Mucosa of descending colon (tissue), 3 donors: Measurements from ENCODE around the gene NFKBIZ. TPM values are rescaled to one million over a fixed set of nuclear protein-coding genes. Genes with fewer than 3 reads are reported as not detected.

ENCODE experiments used
- ATAC-seq: fragments of 200-7000 bp; cut with Tn5 transposase; one replicate; pipeline ENCODE4 v1.9.1; 2020; ENCODE audit warnings: mild to moderate bottlenecking, moderate library complexity
- DNase-seq, 3 donors: peaks; one replicate each; pipeline ENCODE4 v3.0.0-alpha.2; 2020
- H3K36me3 ChIP-seq: fragments of 200-600 bp; one replicate; pipeline ENCODE4 v1.8.0; 2021; ENCODE audit warnings: low read depth, mild to moderate bottlenecking
- H3K4me1 ChIP-seq: fragments of 200-600 bp; one replicate; pipeline ENCODE4 v1.8.0; 2021; ENCODE audit warnings: low read depth, mild to moderate bottlenecking
- H3K4me3 ChIP-seq: fragments of 200-600 bp; one replicate; pipeline ENCODE4 v1.8.0; 2021; ENCODE audit warnings: mild to moderate bottlenecking
- H3K9me3 ChIP-seq: fragments of 200-600 bp; one replicate; pipeline ENCODE4 v1.8.0; 2021; ENCODE audit warnings: mild to moderate bottlenecking
- intact Hi-C, 2 donors: fragments of 100-400 bp; cut with DNase I in 1 of 2; cut with micrococcal nuclease in 1 of 2; formaldehyde crosslinking; loops; one replicate each; pipeline versions ENCODE4 v1.11.0 to v1.11.1; 2022; cut with DNase I, micrococcal nuclease
- total RNA-seq, 3 donors: library from RNA; stranded (reverse); fragmentation: NEBNext Ultra II Directional in 2 of 3; extraction: Animal tissue kit (Norgen Biotek cat#: 25700) in 2 of 3; gene quantifications; one replicate each; pipeline versions ENCODE4 v1.2.1 to v1.2.4, GENCODE V29; 2021 to 2023
- TF ChIP-seq, protein P1 (sequence below): fragments of 200-600 bp; IDR thresholded peaks from one replicate; pipeline ENCODE4 v1.8.0; 2022; ENCODE audit warnings: antibody characterized with exemption, mild to moderate bottlenecking
- donor health status: DM: no; HTN: no; CAD: no; lungs with moderate emphysema.
- donor health status: DM: no; HTN: no; CAD: no.
- donor health status: DM: no; HTN: yes; CAD: no.

NFKBIZ gene
- total RNA-seq, 3 donors from 2014 or later: 85.0 to 97.5 (median 91.5) TPM

GRCh38 chr3:101865751-101866509 lies 16.6 kb downstream of the NFKBIZ start:
- intact Hi-C loops: no loop called here
- TF ChIP-seq, protein P1, sequence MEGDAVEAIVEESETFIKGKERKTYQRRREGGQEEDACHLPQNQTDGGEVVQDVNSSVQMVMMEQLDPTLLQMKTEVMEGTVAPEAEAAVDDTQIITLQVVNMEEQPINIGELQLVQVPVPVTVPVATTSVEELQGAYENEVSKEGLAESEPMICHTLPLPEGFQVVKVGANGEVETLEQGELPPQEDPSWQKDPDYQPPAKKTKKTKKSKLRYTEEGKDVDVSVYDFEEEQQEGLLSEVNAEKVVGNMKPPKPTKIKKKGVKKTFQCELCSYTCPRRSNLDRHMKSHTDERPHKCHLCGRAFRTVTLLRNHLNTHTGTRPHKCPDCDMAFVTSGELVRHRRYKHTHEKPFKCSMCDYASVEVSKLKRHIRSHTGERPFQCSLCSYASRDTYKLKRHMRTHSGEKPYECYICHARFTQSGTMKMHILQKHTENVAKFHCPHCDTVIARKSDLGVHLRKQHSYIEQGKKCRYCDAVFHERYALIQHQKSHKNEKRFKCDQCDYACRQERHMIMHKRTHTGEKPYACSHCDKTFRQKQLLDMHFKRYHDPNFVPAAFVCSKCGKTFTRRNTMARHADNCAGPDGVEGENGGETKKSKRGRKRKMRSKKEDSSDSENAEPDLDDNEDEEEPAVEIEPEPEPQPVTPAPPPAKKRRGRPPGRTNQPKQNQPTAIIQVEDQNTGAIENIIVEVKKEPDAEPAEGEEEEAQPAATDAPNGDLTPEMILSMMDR: no peak
- no peaks in the 10 kb centered on the region for H3K4me1 ChIP-seq
- peak; percentile 38 for ATAC-seq
- no peak overlapping the region for H3K4me3 ChIP-seq
- no peaks in the 10 kb centered on the region for H3K36me3 ChIP-seq
- no peaks in the 10 kb centered on the region for H3K9me3 ChIP-seq
- DNase-seq: no peak

DNA sequence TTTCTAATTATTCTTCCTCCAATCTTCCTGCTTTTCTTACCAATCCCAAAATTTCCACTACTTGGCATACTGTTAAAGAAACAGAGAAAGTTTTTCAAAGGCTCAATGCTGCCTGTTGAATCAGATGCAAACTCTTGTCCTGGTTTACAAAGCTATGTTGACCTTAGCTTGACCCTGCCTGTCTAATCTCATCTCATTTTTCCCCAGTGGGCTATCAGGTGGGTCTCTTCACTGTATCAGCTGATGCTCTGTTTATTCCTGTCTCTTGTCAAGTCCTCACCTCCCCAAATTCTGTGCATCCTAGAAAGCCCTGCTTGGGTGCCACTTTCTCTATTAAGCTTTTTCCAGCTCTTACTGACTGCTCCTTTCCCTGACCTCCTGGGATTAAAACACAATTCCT lies 18.2 kb downstream of the NFKBIZ start:
- Histone ChIP-seq H3K4me3 (no peak overlapping the region), H3K9me3 (no peaks in the 10 kb centered on the region), H3K36me3 (no peaks in the 10 kb centered on the region), H3K4me1 (no peaks in the 10 kb centered on the region)
- TF ChIP-seq, protein P1: no peak
- DNase-seq (no peak), ATAC-seq (no peak)
- intact Hi-C loops: no loop called here

DNA sequence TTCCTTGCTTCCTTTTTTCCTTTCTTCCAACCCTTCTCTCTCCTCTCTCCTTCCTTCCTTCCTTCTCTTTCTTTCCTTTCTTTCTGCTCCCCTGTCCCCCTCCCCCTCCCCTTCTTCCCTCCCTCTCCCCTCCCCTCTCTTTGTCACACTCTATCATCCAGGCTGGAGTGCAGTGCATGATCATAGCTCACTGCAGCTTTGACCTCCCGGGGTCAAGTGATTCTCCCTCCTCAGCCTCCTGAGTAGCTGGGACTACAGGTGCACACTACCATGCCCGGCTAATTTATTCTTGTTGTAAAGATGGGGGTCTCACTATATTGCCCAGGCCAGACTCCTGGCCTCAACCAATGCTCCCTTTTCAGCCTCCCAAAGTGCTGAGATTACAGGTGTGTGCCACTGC lies 18.7 kb downstream of the NFKBIZ start:
- ATAC-seq: no peak
- Histone ChIP-seq H3K4me3 (no peak overlapping the region), H3K36me3 (no peaks in the 10 kb centered on the region), H3K9me3 (no peaks in the 10 kb centered on the region), H3K4me1 (no peaks in the 10 kb centered on the region)
- intact Hi-C loops: no loop called here
- no peak for DNase-seq
- TF ChIP-seq, protein P1: no peak

GRCh38 chr3:101868534-101869464 lies 19.5 kb downstream of the NFKBIZ start:
- ATAC-seq: peak; percentile 94
- Histone ChIP-seq H3K36me3 (no peaks in the 10 kb centered on the region), H3K9me3 (no peaks in the 10 kb centered on the region), H3K4me3 (no peak overlapping the region), H3K4me1 (no peaks in the 10 kb centered on the region)
- TF ChIP-seq, protein P1: no peak
- intact Hi-C loops: no loop called here
- DNase-seq: peak; percentile 67 to 79 (median 78)

DNA sequence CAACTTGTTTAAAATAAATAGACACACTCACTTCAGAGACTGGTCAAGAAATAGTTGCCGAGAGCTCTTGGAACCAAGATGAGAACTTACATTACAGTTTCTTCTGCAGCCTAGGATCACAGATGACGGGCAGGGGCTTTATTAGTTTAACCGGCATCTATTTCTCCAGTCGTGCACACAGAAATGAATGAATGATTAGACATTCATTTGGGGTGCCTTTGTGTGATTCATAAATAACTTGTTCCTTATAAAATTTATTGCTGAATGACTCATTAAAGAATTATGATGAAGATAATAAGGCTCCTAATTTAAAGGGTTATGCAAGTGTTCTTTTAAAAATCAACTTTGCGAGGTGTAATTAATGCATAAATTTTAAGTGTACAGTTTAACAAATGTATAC lies 20.8 kb downstream of the NFKBIZ start:
- ATAC-seq: no peak
- Histone ChIP-seq H3K4me3 (no peak overlapping the region), H3K4me1 (no peaks in the 10 kb centered on the region), H3K9me3 (no peaks in the 10 kb centered on the region), H3K36me3 (no peaks in the 10 kb centered on the region)
- intact Hi-C loops: no loop called here
- no peak for DNase-seq
- TF ChIP-seq, protein P1: no peak
